PFSK-1 (cell line): ENCODE measurements around the gene DNAH9.

Experiments used
- FOXP2 ChIP-seq: optimal IDR thresholded peaks from 2 replicates; pipeline ENCODE3; 2011; ENCODE audit warnings: borderline replicate concordance, control low read depth, inconsistent platforms; ENCODE audit not compliant: insufficient read depth; ENCODE audit errors: extremely low read length, extremely low read depth
- POLR2AphosphoS5 ChIP-seq: IDR thresholded peaks from 2 replicates; pipeline ENCODE4 v1.6.1; 2012; ENCODE audit warnings: low read depth, mild to moderate bottlenecking, control low read depth, low read length, moderate library complexity
- SIN3A ChIP-seq: IDR thresholded peaks from 2 replicates; pipeline ENCODE4 v1.6.1; 2012; ENCODE audit warnings: mild to moderate bottlenecking, low read length, moderate library complexity, borderline replicate concordance; ENCODE audit not compliant: insufficient read depth
- TAF1 ChIP-seq: IDR thresholded peaks from 2 replicates; pipeline ENCODE4 v1.6.1; 2012; ENCODE audit warnings: low read length, control low read depth, borderline replicate concordance; ENCODE audit not compliant: insufficient read depth
- TF ChIP-seq, protein P1 (sequence below), 2 experiments: IDR thresholded peaks; 2 replicates each; pipeline versions ENCODE4 v1.6.1 to v1.8.0; 2011 to 2012; ENCODE audit warnings: low read depth in 2 of 2, low read length in 2 of 2, control low read depth in 1 of 2, inconsistent platforms in 1 of 2, mild to moderate bottlenecking in 1 of 2, moderate library complexity in 1 of 2; ENCODE audit not compliant: insufficient read depth in 1 of 2

Gene DNAH9

DNA sequence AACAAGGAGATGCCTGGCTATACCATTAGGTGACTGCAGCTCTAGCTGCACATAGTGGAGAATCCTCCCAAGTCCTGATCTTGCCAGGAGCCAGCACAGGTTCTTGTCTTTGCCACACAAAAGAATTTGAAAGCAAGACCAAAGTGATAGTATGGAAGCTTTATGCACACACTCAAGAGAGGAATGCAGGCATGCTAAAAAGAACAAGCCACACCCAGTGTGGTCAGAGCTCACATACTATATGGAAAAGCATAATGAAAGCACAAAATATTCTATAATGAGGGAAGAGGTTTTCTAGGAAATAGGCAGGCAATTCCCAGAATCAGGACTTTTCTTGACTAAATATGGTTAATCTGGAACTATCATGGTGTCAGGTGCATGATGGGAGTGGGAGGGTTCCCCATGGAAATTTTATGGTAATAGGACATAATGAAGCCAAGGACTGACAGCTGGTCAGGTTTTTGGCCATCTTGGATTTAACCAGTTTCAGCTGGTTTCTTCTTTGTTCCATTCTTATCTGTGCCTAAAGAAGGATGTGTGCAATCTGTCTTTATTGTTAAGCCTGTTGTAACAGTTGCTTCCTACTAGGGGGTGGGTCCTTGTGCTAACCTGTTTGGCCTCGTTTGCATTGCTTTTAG lies 227.4 kb downstream of the DNAH9 start:
- TF ChIP-seq FOXP2, result no peak
- no peak for TF ChIP-seq POLR2AphosphoS5
- no peak for TF ChIP-seq TAF1
- TF ChIP-seq, protein P1, sequence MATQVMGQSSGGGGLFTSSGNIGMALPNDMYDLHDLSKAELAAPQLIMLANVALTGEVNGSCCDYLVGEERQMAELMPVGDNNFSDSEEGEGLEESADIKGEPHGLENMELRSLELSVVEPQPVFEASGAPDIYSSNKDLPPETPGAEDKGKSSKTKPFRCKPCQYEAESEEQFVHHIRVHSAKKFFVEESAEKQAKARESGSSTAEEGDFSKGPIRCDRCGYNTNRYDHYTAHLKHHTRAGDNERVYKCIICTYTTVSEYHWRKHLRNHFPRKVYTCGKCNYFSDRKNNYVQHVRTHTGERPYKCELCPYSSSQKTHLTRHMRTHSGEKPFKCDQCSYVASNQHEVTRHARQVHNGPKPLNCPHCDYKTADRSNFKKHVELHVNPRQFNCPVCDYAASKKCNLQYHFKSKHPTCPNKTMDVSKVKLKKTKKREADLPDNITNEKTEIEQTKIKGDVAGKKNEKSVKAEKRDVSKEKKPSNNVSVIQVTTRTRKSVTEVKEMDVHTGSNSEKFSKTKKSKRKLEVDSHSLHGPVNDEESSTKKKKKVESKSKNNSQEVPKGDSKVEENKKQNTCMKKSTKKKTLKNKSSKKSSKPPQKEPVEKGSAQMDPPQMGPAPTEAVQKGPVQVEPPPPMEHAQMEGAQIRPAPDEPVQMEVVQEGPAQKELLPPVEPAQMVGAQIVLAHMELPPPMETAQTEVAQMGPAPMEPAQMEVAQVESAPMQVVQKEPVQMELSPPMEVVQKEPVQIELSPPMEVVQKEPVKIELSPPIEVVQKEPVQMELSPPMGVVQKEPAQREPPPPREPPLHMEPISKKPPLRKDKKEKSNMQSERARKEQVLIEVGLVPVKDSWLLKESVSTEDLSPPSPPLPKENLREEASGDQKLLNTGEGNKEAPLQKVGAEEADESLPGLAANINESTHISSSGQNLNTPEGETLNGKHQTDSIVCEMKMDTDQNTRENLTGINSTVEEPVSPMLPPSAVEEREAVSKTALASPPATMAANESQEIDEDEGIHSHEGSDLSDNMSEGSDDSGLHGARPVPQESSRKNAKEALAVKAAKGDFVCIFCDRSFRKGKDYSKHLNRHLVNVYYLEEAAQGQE (IDR thresholded peaks at IDR 0.05; ENCODE audit: insufficient read depth in 1 of 2, low read depth in 2 of 2, low read length in 2 of 2), result no peak
- TF ChIP-seq SIN3A, result no peak

DNA sequence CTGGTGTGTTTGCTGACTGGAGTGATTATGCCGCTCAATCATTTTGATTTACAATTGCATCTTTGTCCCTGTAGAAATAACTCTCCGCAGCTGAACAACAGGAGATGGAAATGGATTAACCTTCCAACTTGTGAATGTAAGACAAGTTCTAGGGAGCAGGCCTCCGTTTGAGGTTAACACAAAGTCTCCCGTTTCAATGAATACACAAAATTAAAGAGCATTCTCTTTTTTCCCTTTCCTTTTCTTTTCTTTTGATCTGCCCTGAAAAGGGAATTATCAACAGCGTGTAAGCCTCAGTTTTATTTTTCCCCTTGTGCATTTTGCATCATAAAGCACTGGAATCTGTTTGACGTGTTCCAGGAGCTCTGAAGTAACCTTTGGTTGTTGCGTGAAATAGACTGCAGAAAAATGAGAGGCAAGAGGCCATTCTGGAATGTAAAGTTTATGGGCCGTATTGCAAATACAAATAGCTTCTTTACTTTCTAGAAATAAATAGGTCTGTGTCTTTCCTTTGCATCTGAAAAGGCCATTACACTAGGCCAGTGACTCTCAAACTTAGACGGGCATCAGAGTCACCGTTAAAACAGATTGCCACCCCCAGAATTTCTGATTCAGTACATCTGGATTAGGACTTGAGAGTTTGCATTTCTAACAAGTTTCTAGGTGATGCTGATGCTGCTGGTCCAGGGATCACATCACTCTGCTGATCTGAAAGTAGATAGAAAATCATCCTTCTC lies 234.3 kb downstream of the DNAH9 start:
- TF ChIP-seq, protein P1 (IDR thresholded peaks at IDR 0.05; ENCODE audit: insufficient read depth in 1 of 2, low read depth in 2 of 2, low read length in 2 of 2), result no peak
- TF ChIP-seq FOXP2 (no peak), SIN3A (no peak), TAF1 (no peak), POLR2AphosphoS5 (no peak)

DNA sequence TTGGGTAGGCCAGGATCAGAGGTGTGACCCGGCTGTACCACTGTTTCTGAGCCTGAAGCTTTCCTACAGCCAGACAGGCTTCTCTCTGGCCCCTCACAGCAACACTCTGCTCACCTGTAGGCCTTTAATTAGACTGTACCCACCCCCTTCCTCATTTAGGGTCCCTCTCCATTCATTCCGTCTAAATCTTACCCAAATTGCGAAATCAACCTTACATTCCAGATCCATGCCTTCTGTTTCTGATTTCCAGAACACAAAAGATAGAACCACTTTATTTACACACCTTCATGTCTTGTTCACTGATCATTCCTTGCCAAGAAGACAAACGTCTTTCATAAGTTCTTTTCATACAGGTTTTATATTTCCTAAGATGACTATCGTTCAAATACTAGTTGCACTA lies 238.2 kb downstream of the DNAH9 start:
- TF ChIP-seq SIN3A (no peak), POLR2AphosphoS5 (no peak), FOXP2 (no peak), TAF1 (no peak)
- TF ChIP-seq, protein P1 (IDR thresholded peaks at IDR 0.05; ENCODE audit: insufficient read depth in 1 of 2, low read depth in 2 of 2, low read length in 2 of 2), result no peak

DNA sequence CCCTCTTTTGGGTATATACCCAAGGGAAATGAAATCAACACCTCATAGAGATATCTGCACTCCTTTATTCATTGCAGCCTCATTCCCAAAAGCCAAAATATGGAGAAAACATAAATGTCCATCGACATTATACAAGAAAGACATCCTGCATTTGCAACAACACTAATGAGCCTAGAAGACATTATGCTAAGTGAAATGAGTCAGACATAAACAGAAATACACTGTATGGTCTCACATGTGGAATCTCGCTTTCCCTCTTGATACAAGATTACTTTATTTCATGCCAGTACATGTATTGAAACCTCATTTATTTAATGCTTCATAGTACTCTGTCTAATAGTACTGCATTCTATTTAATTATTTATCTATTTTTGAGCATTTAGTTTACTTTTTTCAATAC lies 241.8 kb downstream of the DNAH9 start:
- no peak for TF ChIP-seq POLR2AphosphoS5
- TF ChIP-seq, protein P1 (IDR thresholded peaks at IDR 0.05; ENCODE audit: insufficient read depth in 1 of 2, low read depth in 2 of 2, low read length in 2 of 2), result no peak
- TF ChIP-seq TAF1, result no peak
- no peak for TF ChIP-seq FOXP2
- TF ChIP-seq SIN3A, result no peak
